Measurements from ENCODE around the gene CAPN12.

The CAPN12 gene

GRCh38 chr19:38698225-38699026, 45.8 kb downstream of the CAPN12 start:
- DNase-seq (ENCODE audit: extremely low read depth in 1 of 2, low read depth in 1 of 2) = no peak

GRCh38 chr19:38697641-38698071, 46.6 kb downstream of the CAPN12 start:
- DNase-seq (ENCODE audit: extremely low read depth in 1 of 2, low read depth in 1 of 2) = no peak

GRCh38 chr19:38697197-38697596, 47.1 kb downstream of the CAPN12 start:
- DNase-seq (ENCODE audit: extremely low read depth in 1 of 2, low read depth in 1 of 2) = no peak

GRCh38 chr19:38696729-38697055, 47.6 kb downstream of the CAPN12 start:
- no peak for DNase-seq (ENCODE audit: extremely low read depth in 1 of 2, low read depth in 1 of 2)

- DNase-seq (ENCODE audit: extremely low read depth in 1 of 2, low read depth in 1 of 2) = no peak
Measured at GRCh38 chr19:38695832-38696728, 48.2 kb downstream of the CAPN12 start.

- DNase-seq (ENCODE audit: extremely low read depth in 1 of 2, low read depth in 1 of 2) = no peak
Measured at GRCh38 chr19:38695317-38695683, 49.0 kb downstream of the CAPN12 start.

GRCh38 chr19:38693380-38694223, 50.7 kb downstream of the CAPN12 start:
- DNase-seq (ENCODE audit: extremely low read depth in 1 of 2, low read depth in 1 of 2) = no peak

- no peak for DNase-seq (ENCODE audit: extremely low read depth in 1 of 2, low read depth in 1 of 2)
Measured at GRCh38 chr19:38692458-38693379, 51.6 kb downstream of the CAPN12 start.

- no peak for DNase-seq (ENCODE audit: extremely low read depth in 1 of 2, low read depth in 1 of 2)
Measured at GRCh38 chr19:38691938-38692457, 52.3 kb downstream of the CAPN12 start.

- no peak for DNase-seq (ENCODE audit: extremely low read depth in 1 of 2, low read depth in 1 of 2)
Measured at GRCh38 chr19:38690832-38691231, 53.4 kb downstream of the CAPN12 start.

GRCh38 chr19:38690146-38690545, 54.1 kb downstream of the CAPN12 start:
- no peak for DNase-seq (ENCODE audit: extremely low read depth in 1 of 2, low read depth in 1 of 2)

- DNase-seq (ENCODE audit: extremely low read depth in 1 of 2, low read depth in 1 of 2) = no peak
Measured at GRCh38 chr19:38687837-38688378, 56.4 kb downstream of the CAPN12 start.

GRCh38 chr19:38686530-38686888, 57.8 kb downstream of the CAPN12 start:
- peak in 1 of 2 donors; percentile 39 for DNase-seq (ENCODE audit: extremely low read depth in 1 of 2, low read depth in 1 of 2)

GRCh38 chr19:38685666-38686529, 58.4 kb downstream of the CAPN12 start:
- no peak for DNase-seq (ENCODE audit: extremely low read depth in 1 of 2, low read depth in 1 of 2)

GRCh38 chr19:38684862-38685665, 59.2 kb downstream of the CAPN12 start:
- DNase-seq (ENCODE audit: extremely low read depth in 1 of 2, low read depth in 1 of 2) = no peak

- peak in 1 of 2 donors; percentile 55 for DNase-seq (ENCODE audit: extremely low read depth in 1 of 2, low read depth in 1 of 2)
Measured at GRCh38 chr19:38684078-38684861, 60.0 kb downstream of the CAPN12 start.

Data from stimulated activated CD8-positive, alpha-beta memory T cell treated with anti-CD3 and anti-CD28 coated beads, Interleukin-7, amount 100 ng/mL, for 48 hours (primary cell).